CD4-positive, alpha-beta T cell treated with Interleukin-10 for 1 hour (primary cell): ENCODE measurements around the gene PNLIP.

Experiments used
- DNase-seq: peaks from one replicate; pipeline ENCODE4 v3.0.0-alpha.2; 2020

PNLIP gene

DNA sequence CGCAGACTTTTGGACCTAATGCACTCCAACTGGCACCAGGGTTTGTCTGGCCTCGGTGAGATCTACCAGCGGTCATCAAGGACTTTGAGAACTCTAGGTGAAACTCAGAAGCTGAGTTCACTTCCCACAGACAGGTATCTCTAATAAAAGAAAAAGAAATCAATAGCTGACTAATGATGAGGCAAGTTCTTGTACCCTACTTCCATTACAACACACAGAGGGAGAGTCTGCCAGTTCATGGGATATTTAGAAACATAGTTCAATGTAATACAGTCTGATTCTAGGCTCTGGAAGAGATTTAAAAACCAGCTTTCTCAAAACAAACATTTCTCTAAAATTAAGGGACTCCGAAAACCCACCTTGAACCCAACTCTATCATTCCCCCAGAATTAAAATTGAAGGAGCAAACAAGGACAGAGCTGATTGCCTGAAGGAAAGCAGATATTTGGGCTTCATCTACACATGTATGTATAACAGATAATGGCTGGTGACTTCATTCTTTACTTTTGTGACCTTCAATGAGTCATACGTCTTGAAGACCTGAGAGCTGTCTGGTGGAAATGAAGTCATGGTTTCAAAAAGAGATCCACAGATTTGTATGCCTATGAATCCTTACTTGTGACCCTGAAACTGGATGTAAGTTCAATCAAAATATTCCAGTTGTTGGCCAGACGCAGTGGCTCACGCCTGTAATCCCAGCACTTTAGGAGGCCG lies 42.3 kb downstream of the PNLIP start:
- no peak for DNase-seq

DNA sequence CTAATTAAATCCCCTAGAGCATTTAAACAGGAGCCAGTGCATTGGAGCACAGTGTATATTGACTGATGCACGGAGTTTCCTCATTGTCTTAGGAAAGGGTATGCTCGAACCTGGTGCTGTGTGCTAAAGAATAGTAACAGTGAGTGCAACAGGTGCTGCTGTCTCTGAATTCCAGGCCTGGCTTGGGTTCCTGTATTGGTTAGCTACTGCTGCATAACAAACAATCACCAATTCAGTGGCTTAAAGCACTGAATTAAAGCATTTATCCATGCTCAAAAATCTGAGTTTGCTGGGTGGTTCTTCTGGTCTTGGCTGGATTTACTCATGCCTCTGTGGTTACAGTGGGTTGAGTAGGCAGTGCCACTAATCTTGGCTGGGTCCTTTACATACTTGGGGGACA lies 43.3 kb downstream of the PNLIP start:
- DNase-seq: no peak

GRCh38 chr10:116589926-116590325 lies 44.2 kb downstream of the PNLIP start:
- DNase-seq: no peak

DNA sequence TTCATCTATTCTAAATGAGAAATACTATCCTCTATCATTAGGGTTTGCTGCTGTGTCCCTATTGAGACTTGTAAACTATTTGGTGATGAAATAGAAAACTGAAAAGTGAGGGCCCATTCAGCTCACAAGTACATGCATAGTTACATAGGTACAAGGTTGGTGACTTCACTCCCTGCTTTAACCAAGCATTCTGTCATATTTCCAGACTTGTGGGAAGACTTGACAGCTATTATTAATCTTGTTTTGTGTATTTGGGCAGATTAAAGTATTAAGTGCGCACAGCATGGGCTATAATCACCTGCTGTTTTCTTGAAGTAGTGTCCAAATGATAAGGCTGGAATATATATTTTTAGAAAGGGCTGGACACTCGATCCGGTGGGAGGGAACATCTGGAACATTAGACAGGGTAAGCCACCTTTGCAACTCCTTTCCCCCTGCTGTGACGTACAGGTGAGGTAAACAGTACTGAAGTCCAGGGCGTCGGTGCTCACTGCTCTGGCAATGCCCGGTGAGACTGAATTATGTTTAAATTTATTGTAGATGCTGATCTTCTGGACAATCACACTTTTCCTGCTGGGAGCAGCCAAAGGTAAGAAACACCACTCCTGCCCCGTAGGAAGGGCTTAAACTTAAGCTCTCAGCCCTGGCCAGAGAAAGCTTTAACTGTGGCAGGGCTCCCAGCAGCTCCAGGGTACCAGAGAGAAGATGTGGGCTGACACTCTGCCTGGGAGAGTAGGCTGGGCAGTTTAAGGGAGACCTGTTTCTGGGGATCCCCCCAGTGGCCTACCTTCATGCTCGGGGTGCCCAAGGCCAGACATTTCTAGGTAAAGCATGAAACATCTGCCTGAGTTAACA lies 45.1 kb downstream of the PNLIP start, which contains the start of gene PNLIPRP1:
TSS of gene PNLIPRP1 (plus strand) at position 370 of the 855 bp plus-strand sequence. CDS start at position 541, 171 bp downstream.
- DNase-seq: no peak

DNA sequence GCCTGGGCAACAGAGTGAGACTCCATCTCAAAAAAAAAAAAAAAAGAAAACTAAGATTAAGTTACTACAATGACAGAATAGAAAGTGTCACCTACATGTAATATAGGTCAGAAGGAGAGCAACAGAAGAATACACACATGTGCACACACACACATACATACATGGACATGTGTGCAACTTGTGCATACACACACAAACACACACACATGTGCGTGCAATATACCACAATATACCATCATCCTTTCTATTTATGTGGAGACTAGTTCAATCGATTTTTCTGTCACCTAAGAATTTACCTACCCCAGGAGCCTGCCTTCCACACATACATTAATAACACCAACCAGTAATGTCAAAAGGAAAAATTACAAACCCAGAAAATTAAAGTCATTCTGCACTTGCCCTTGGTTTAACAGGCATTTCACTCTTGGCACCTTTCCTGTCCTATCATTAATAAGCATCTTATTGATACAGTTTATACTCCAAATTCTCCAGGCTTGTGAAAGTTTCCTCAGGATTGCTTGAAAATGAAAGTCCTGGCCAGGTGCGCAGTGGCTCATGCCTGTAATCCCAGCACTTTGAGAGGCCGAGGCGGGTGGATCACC lies 47.5 kb downstream of the PNLIP start:
- no peak for DNase-seq

DNA sequence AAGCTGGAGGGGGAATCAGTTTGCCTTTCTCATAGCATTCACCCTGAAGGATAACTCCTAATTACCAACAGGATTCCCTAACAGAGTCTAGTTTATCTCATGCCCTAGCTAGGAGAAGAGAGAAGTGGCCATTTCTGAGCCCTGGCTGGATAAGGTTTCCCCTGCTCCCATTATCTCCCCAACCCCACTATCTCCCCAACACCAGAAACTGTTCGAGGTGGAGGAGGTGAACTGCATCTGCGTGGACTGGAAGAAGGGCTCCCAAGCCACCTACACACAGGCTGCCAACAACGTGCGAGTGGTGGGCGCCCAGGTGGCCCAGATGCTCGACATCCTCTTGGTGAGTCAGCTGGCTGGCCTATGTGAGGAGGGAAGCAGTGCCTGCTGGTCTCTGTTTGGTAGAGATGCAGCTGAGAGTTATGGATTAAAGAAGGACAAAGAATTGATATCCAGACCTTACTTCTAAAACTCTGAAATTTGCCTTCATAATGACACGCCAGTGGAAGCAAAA lies 48.8 kb downstream of the PNLIP start:
- no peak for DNase-seq

GRCh38 chr10:116596062-116596461 lies 50.3 kb downstream of the PNLIP start:
- no peak for DNase-seq

GRCh38 chr10:116597543-116597942 lies 51.8 kb downstream of the PNLIP start:
- no peak for DNase-seq

- no peak for DNase-seq
These were observed 52.6 kb downstream of the PNLIP start for GRCh38 chr10:116598329-116598728.

- no peak for DNase-seq
These were observed 54.3 kb downstream of the PNLIP start for GRCh38 chr10:116599991-116600390.

GRCh38 chr10:116602648-116603400 lies 57.1 kb downstream of the PNLIP start:
- DNase-seq: no peak

DNA sequence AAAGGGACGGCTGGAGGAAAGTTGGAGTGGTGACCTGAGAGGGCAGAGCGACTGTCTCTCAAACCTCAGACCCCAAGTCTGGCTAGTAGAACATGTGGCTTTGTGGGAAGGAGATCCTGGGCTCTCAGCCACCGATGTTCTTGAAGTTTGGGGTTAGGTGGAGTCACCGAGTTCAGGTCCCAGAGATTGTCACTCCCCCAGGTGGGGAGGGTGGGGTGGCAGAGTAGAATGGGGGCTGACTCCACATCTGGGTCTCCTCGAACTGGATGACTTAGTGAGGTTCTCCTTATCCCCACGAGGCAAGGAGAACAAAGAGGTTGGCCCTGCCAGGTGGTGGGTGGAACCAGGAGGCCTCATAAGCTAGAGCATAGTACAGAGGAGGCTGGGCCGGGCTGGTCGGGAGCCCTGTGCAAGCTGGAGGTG lies 60.3 kb downstream of the PNLIP start:
- DNase-seq: no peak

DNA sequence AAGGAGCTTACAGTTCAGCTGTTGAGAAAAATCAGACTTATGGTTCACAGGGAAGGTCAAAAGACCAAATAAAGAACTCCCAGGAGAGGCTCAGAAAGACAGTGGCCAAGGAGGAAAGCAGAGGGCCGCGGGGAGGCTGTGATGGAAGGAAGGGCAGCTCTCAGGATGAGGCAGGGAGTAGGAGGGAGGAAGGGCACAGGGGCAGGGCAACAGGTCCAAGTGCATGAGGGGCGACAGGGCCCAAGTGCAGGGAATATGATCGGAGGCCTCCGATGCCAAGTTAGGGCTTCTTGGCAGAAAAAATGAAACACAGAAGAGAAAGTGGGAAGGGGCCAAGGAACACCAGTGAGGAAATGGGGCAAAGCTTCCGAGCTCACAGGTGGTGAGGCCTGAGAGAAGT lies 61.6 kb downstream of the PNLIP start:
- DNase-seq: no peak

DNA sequence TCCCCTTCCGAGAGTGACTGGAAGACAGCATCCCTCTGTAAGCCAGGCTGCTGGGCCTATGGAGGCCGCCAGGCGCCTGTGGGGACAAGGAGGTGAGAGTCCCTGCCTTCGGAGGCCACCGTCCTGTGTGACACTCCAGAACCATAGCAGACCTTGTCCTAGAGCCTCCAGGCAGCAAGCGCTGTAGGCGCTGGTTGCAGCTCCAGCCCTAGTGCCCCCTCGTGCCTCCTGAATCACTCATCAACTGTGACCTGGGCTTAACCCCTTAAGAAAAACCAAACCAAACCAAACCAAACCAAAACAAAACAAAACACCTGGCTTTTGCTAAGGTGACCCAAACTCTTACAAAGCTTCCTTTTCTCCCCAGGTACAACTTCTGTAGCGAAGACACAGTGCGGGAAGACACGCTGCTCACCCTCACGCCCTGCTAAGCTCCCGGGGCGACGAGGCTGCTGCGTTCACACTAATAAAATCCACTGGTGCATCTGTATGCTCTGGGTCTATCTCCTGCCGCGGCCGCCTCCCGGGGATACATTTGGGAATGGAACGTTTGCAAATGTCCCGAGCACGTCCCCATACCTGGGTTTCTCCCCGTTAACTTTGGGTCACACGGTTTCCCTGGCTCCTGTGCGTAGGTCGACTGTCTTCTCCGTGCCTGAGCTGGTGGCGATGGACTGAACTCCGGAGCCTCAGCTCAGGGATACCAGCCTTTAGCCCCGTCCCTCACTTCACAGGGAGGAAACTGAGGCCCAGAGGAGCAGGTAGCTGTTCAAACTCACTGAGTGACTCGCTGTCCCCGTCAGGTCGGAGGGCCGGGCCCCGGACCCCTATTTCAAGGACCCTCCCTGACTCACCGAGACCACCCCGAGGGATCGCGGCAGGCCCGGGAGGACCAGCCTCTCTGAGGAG lies 63.2 kb downstream of the PNLIP start:
- no peak for DNase-seq

- no peak for DNase-seq
These were observed 64.9 kb downstream of the PNLIP start for GRCh38 chr10:116610443-116611152.

DNA sequence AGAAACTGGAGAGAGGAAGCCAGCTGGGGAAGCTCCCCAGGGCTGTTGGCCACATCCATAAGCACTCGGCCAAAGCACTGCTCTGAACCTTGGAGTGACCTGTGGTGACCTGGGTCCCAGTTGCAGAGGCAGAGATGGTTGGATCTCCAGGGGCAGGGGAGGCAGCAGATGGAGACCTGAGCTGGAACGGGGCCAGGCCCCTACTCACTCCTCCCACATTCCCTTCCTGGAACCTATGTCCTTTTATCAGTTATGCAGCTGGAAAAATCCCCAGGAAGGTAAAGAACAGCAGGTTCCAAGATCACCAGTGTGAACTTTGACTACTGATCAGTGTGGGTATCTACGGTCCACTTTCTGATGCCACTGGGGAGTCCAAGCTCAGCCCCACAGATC lies 65.4 kb downstream of the PNLIP start:
- DNase-seq: no peak

DNA sequence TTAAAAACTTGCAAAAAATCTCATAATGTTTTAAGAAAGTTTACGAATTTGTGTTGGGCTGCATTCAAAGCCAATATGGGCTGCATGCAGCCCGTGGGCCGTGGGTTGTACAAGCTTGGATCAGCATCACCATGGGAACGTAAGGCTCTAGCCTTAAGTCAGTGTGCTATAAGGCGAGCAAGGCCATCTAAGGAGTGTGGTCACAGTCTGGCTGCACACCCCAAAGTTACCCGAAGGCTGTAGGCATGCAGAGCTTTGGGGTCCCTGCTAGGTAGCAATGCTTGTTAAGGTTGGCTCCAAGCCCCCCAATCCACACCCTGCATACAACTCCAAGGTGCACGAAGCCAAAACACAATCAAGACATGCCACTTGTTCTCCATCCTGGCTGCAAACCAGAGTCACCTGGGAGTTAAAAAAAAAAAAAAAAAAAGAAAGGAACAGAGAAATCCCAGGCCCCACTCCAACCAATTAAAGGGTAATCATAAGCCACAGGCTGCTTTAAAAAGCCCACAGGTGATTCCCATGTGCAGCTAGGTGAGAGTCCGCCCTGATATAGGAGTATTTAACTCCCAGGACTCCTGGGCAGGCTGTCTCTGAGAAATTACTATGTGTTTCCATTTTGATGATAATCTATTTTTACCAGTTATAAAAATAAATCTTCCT lies 66.5 kb downstream of the PNLIP start:
- DNase-seq: no peak

DNA sequence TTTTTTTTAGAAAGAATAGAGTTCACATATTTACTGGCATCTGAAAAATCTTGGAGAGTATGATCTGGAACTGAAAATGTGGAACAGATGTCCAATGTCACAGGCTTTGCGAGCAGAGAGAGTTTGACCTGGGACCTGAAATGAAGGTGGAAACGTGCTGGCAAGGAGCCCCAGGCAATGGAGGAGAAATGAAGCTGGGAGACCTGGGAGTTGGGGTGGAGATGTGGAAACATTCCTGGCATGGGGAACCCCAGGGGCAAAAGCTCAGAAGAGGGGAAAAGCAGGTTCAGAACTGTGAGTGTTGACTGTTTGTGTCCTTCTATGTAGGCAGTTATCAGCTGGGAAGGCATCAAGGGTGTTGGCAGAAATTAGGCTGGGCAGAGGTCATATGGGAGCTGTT lies 67.7 kb downstream of the PNLIP start:
- no peak for DNase-seq

DNA sequence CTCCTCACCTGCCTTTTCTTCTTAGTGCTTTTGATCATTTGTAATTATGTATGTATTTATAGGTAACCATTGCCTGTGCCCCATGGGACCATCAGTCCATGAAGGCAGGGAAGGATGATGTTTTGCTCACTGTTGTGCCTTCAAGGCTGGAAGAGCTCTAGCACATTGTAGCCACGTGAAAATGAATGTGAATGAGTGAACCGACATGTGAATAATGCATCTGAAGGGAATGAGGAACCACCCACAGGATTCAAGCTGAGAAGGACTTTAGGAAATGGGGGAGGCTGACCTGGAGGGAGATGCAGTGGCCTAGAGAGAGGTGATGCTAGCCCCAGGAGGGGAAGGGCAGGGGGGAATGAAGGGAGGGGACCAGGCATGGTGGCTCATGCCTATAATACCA lies 69.1 kb downstream of the PNLIP start:
- DNase-seq: no peak

DNA sequence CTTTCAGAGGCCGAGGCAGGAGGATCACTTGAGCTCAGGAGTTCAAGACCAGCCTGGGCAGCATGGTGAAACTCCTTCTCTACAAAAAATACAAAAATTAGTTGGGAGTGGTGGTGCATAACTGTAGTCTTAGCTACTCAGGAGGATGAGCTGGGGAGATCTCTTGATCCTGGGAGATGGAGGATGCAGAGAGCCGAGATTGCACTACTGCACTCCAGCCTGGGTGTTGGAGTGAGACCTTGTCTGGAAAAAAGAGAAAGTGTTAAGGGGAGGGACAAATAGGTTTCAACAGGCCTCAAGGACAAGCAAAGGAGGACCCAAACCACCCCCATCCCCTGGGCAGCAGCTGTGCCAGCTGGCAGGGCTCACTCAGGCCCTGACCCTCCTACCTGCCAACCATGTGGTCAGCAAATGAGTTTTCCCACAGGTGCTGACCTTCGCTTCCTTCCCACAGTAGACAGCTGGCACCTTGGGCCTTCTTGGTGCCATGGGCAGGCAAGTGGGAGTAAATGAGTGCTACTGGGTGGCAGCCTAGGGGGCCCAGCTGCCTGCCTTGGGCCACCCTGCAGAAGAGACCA lies 69.6 kb downstream of the PNLIP start:
- DNase-seq: no peak
